Fibroblast of upper back skin (primary cell): ENCODE results near the gene MAP1A.

ENCODE experiments used
- DNase-seq: peaks from one replicate; pipeline ENCODE4 v3.0.0-alpha.2; 2013

MAP1A gene

DNA sequence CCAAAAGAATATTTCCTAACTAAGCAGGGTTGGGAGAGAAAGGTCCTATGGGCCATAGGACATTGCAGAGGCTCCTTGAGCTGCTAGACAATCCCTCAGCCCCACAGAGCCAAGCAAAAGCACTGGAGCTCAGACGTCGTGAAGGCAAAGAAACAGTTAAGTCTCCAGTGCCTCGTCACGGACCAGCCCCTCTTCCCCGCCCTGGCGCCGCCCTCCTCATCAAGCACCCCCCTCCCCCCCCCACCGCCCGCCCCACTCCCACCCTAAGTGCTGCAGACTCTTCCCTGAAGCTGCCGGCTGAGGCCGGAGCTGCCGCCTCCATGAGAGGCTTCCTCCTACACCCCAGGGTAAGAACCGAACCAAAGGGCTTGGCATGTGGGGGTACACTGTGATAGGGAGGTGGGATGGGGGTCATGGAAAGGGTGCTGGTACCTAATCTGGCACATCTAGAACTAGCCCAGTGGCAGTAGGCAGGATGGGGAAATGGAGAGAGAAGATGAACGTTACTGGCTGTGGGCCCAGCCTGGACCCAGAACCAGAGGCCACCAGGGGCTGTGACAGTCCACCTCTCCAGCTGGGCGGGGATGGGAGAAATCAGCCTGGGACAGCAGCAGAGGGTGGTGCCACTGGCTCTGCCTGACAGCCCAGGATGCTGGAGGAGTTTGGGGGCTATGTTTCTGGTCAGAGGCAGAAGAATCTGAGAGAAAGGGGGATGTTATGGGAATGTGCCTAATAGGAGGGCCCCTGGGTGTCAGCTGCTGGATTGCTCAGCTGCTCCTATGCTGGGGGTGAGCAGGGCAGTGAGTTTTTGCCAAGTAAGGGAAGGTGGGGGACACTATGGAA lies at the start of gene MAP1A:
Gene MAP1A, plus strand, starts transcription at position 255 of the 843 bp plus-strand sequence. CDS start 3,866 bp downstream, outside the sequence.
- peak; percentile 81 for DNase-seq

DNA sequence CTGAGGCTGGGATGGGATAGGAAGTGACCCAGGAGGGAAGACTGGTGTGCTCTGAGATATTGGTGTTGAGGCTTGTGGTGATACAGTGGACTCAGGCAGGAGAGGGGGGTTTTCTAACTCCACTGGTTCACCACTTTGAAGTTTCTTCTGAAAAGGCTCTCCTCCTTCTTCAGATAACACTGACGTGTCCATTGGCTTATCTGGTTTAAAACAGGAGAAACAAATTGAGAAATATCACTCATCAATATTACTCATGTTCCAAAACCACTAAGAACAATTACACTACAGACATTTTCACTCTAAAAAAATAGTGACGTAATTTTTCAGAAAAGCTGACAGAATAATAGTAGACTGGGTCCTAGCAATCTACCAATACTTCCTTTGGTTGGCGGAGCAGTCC lies 47.5 kb upstream of the MAP1A start:
- DNase-seq, result peak; percentile 44

DNA sequence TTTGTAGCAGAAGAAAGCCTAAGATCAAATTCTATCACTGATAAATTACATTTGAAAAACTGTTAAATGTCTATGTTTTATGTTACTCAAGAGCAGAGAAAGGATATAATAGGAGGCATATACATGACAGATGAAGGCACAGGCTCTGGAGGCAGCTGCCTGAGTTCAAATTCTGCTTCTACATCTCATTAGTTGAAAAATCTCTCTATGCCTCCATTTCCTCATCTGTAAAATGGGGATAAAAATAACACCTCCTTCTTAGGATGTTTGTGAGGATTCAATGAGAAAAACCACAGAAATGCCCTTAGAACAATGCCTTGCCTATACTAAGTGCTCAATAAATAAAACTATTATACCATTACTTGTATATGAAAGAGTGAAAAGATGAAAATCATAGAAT lies 45.4 kb upstream of the MAP1A start:
- no peak for DNase-seq

DNA sequence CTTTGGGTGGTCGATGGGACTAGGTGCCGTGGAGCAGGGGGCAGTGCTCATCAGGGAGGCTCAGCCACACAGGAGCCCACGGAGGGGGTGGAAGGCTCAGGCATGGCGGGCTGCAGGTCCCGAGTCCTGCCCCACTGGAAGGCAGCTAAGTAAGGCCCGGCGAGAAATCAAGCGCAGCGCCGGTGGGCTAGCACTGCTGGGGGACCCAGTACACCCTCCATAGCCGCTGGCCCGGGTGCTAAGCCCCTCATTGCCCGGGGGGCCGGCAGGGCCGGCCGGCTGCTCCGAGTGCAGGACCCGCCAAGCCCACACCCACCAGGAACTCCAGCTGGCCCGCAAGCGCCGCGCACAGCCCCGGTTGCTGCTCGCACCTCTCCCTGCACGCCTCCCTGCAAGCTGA lies 43.5 kb upstream of the MAP1A start:
- no peak for DNase-seq

DNA sequence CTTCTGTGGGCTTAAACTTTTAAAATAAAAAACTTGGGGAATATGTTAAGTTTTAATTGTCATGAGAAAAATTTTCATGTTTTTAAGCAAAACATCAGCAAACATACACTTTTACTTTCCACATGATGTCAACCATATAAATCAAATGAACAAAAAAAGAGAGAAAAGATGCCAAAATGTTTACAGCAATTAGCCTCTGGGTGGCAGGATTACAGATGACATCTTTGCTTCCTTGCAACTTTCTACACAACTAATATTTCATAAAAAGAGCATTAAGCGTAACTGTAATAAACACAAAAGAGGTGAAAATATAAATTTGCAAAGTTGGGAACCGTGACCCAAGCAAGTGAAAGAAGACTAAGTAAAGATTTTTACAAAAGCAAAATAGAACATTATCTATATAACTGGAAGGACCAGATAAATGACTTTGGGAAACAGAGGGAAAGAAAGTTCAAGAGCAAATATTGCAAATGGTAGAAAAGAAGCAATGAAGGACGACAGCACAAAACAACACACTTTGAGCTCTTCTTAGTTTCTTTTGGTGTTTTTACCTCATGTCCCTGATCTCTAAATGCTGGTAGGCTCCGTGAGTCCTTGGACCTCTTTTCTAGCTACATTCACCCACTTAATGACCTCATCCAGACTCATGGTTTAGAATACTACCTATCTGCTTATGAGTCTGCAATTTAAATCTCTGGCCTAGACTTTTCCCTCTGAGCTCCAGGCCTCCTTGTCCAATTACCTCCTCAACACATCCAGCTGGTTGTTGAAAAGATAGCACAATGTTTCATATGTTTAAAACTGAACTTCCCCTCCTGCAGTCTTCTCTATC lies 33.9 kb upstream of the MAP1A start:
- peak; percentile 25 for DNase-seq

DNA sequence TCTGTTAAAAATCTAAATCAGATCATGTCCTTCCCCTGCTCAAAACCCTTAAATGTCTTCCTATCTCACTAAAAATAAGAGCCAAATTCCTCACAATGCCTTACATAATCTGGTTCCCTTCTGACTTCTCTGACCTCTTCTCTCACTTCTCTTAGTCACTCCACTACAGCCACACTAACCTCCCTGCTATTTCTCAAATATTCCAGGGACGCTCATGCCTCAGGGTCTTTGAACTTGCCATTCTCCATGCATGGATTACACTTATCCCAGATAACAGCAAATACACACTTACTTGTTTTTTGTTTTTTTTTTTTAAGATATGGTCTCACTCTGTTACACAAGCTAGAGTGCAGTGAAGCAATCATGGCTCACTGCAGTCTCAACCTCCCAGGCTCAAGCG lies 33.0 kb upstream of the MAP1A start:
- DNase-seq, result no peak

DNA sequence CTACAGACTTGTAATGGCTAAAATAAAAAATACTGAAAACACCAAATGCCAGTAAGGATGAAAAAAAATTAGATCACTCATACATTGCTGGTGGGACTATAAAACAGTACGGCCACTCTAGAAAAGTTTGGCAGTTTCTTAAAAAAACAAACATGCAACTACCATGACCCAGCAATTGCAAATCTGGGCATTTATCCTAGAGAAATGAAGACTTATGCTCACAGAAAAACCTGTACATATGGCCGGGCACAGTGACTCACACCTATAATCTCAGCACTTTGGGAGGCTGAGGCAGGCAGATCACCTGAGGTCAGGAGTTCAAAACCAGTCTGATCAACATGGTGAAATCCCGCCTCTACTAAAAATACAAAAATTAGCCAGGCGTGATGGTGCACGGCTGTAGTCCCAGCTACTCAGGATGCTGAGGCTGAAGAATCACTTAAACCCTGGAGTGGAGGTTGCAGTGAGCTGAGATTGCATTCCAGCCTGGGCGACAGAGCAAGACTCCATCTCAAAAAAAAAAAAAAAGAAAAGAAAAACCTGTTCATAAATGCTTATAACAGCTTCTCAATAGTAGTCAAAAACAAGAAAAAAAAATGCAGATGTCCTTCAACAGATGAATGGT lies 30.0 kb upstream of the MAP1A start:
- DNase-seq, result no peak

DNA sequence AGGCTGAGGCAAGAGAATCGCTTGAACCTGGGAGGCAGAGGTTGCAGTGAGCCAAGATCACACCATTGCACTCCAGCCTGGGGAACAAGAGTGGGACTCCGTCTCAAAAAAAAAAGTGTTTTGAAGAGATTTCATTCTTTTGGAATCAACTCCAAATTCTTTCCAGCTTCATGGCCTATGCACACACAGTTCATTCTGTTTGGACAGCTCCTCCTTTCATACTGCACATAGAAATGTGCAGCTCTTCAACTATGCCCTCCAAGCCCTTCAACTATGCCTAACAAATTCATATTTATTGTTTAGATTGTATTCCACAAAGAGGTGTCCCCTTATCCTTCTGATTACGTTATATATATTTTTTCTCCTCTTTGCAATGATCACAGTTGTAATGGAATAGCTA lies 28.6 kb upstream of the MAP1A start:
- DNase-seq, result no peak

DNA sequence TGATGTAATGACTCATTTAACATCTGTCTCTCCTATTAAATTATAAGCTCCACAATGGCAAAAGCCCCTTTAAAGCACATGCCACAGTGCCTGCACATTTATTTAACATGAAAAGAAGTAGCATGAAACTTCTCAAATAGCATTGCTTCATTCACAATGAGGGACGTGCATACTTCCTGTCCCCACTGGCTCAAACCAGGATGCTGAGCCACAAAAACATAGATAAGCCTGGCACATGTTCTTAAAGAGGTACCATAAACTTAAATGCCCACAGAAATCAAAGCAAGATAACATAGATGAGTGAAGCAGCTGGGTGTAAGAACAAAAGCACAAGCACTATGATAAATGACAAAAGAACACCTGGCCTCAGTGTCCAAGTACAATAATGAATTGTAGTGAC lies 28.2 kb upstream of the MAP1A start:
- DNase-seq, result no peak

DNA sequence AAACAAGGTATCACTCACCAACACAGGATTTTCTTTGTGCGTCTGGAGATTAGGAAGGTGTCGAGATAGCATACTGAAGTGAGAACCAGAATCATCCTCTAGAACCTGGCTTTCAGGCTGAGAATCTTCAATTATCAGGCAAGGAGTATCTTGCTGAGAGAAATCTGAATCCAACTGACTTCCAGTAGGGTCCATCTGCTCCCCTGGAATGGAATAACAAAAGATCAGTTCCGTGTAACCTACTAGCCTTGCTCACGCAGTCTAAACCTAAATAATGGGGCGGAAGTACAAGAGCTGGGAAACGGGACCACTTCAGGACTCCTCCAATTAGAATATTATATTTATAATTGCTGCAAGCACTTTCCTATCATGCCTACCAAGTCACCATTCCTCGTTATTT lies 25.1 kb upstream of the MAP1A start:
- no peak for DNase-seq

DNA sequence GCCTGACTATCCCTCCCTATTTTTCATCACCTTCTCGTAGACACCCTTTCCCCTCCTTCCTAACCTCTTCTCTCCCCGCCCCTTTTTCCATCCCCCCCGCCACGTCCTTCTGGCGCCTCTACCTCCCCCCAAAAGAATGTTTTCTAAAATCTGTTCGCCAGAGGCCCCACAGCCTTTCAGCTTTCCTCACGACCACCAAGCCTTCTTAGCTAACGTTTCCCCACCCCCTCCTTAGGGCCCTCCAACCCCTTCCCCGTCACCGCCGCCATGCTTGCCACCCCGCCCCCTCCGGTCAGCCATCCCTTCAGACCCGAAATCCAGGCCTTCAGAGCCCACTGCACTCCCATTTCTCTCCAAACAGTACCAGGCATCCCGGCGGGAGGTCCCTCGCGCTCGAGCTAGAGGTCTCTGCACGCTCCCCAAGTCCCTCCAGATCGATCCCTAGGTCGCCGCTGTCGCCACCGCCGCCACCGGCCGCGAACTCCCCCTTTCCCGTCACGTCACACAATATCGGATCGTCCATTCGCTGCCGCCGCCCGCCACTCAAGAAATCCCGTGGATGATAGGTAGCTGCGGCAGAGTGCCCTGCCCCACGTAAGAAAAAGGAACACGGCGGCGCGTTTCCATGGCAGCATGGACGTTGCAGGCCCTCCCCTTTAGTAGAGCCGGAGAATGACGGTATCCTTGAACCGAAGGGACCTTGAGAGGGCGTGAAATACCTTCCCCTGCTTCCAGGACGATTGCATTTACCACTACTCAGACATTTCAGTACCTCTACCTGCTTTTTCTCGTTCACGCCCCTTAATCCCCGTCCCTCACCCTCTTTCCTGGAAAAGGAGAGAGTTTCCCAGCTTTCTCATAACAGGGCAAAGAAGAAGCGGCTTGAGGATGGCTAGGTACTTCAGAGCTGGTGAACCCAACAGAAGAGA lies 24.5 kb upstream of the MAP1A start, which contains the start of gene TP53BP1:
Gene TP53BP1, minus strand, starts transcription at position 484 of the 929 bp plus-strand sequence. Its CDS starts 113 bp downstream, at position 371.
- DNase-seq, result peak; percentile 95

DNA sequence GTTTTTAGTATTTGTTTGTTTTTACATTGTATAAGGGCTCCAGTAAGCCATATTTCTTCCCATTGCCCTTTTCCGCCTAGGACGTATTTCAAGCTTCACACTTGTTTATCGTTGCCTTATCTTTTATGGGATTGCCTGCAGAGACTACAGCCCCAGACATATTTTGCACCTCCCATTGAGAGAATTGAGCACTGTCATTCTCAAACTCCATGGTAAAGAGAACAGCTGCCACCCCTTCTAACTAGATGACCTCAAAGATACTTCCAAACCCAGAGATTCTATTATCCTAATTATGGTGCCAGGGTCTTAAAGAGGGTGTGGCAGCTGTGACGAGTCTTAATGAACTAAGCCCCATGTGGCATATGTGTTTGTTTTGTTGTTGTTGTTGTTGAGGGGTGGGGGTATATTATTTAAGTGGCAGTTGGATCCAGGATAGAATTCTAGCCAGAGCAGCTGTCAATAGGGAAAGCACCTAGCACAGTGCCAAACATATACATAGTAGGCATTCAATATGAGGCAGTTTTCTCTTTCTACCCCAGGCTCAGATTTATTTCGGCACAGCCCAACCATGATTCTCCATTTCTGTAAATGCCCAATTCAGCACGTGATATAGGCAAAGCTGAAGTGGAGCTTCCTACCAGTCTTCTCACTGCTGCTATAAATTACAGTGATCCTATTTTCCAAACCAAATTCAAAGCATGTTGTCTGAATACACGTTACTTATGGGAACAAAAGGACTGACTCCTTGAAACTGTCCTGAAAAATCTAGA lies 23.5 kb upstream of the MAP1A start:
- DNase-seq, result no peak

DNA sequence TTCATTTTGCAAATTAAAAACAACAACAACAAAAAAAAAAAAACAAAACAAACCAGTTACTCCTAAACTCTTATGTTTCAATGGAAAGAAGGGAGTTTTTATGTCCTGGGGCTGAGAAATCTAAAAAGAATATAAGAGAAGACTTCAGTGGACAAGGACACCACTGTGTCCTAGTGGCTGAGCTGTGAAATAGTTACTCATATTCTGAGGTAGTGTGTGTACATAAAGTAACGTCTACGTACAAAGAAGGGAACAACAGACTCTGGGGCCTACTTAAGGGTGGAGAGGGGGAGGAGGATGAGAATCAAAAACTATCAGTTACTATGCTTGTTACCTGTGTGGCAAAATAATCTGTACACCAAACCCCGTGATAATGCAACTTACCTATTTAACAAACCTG lies 18.4 kb upstream of the MAP1A start:
- DNase-seq, result no peak

DNA sequence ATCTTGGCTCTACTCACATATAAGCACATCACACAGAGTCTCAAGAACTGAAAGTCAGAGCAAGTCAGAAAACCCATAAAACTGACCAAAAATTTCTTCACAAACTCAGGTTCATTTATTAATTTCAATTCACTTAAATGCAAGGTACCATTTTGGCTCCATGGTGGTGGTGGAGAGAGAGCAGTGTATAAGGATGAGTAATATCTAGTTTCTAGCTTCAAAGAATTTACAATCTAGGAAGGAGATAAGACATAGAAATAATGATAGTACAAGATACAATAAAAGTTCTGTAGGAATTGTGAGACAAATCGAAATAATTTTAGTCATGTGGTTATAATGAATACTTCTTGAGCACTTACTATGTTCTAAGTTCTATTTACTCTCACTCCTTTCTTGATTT lies 17.8 kb upstream of the MAP1A start:
- DNase-seq, result no peak

DNA sequence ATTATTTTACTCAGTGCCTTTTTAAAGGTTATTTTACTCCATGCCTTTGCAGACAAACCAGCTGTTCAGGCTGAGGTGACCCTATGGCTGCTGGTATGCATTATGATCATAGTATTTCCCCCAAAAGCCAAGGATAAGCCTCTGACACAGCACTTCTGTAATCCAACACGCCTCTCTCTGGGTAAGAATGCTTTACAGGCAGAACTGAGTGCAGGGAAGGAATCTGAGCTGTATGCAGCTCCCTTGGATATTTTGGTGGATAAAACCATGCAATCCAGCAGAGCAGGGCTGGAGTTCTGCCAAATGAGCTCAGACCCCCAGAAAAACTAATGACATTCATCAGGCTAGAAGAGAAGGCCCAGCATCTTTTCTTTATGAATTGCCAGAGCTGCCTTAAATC lies 11.7 kb upstream of the MAP1A start:
- DNase-seq, result peak; percentile 92

DNA sequence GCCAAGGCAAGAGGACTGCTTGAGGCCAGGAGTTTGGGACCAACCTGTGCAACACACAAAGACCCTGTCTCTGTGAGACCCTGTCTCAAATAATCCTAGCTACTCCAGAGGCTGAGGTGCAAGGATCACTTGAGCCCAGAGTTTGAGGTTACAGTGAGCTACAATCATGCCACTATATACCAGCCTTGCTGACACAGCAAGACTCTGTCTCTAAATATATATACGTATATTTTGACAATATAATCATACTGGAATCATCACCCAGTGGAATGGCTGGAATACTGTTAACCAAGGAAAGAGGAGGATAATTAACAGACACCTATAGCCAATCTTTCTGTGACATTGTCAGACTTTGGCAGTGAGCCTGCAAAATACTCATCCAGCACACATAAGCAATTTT lies 9.0 kb upstream of the MAP1A start:
- no peak for DNase-seq

DNA sequence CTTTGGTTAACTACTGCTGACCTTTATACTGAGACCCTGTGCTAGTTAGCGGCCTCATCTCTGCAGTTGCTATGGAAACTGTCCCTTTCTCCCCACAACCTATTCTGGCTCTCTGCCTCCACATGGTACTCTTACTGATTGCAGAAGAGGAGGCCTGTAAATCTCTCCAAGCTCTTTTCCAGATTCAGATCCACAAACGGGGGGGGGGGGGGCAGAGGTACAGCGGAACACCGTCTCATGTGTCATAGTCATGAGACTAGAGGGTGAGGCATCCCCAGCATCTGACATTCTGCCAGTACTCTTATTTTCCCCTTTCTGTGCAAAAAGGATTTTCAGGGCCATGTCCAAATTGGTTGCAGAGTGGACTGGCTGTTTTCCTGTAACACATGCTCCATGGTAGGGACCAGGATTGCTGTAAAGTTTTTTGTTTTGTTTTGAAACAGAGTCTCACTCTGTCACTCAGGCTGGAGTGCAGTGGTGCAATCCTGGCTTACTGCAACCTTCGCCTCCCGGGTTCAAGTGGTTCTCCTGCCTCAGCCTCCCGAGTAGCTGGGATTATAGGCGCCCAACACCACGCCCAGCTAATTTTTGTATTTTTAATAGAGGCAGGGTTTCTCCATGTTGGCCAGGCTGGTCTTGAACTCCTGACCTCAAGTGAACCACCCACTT lies 8.3 kb upstream of the MAP1A start:
- no peak for DNase-seq

DNA sequence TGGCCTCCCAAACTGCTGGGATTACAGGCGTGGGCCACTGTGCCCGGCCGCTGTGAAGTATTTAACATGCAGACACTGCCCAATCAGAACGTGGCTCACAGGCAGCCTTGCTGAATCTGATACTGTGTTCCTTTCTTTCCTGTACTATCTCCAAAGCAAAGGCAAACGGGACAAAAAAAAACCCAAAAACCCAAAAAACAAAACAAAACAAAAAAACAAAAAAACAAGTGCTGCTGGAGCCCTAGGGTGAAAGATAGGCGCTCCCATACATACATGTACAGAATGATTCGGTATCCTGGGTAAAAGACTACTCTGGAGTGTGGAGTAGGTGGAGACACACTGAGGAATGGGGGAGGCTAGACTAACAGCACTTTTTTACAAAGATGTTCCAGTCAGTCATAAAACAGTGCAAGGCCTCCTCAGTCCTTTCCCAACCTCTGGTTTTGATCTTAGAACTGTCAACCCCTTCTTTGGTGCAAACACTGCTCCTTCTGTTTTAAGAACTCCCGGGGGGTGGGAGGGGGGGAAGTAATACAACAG lies 7.7 kb upstream of the MAP1A start:
- no peak for DNase-seq

DNA sequence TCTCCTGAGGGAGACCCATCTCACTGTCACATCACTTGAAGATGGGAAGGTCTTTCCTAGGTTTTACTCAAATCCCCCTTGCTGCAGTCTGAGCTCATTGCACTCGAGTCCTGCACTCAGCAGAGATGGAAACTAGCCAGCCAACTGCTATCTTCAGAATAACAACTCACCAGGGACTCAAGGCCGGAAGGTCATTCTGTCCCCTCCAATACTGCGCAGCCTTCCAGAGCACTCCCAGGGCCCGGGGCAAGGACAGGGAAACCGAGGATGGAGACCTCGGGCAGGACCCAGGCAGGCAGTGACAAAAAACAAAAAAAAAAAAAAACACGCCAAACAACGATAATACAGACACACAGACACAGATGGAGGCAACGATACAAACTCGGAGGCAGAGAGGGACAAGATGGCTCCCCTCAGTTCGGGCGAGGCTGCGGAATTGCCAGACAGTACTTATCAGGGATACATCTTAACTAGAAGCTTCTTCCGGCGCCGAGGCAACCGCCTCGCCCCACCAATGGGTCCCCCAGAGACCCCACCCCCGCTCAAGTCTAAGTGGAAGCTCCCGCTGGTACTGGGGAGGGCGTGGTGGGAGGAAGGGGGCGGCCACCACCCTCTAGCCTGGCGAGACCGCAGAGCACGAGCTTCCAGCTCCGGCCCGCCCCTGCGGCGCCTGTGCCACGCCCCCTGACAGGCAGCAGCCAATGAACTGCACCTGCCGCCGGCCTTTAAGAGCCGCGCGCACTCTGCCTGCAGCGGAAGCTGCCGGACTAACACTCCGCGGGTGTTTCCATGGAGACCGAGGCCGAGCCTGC lies 7.0 kb upstream of the MAP1A start:
- peak; percentile 99 for DNase-seq
